ENCODE measurements around the gene SPATA9.
"Not testable (repeated sequence)": the region's sequence is repeated elsewhere in the genome, so short reads cannot be mapped to it uniquely, and the experiment has no call there.

Gene SPATA9

DNA sequence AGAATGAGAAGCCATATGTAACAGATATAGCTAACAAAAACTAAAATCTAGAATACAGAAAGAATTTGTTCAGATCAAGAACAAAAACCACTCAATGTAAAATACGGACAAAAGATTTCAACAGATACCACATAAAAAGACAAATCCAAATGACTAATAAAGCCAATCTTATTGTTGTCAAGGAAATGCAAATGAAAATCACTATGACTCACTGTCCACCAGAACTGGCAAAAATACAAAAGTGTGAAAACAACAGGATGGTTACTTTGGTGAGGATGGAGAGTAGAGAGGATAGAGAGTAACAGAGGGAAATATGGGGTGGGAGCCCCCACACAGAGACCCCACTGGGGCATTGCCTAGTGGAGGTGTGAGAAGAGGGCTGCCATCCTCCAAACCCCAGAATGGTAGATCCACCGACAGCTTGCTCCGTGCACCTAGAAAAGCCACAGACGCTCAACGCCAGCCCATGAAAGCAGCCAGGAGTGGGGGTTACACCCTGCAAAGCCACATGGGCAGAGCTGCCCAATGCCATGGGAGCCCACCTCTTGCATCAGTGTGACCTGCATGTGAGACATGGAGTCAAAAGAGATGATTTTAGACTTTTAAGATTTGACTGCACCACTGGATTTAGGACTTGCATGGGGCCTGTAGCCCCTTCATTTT is 33.1 kb upstream of the SPATA9 start:
- DNase-seq = no peak

DNA sequence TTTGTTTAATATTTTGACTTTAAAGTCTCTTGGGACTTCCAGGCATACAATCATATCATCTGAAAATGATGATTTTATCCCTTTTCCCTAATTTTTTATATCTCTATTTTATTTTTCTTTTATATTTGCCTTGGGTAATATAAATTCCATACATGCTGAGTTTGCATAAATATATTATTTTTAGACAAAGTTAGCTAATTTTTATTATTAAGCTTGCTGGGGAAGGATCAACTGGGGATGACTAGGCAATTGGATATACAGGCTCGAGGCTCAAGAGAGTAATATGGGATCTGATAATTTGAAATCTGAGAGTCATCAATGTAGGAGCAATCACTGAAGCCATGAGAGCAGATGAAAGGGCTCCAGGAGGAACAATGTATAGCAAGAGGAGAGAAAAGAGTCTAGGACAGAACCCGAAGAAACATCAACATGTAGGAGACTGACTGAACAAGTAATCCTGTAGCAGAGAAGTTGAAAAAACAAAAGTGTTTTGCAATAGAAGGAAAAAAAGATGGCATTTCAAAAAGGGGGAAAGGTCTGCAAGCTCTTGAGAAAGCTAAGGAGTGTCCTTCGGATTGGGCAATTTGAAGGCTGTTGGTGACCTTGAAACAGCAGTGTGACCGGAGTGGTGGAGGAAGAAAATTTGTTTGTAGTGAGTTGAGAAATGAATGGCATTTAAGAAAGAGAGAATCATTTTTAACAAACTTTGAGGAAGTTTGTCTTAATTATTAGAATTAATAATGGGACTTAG is 31.3 kb upstream of the SPATA9 start:
- DNase-seq = no peak

DNA sequence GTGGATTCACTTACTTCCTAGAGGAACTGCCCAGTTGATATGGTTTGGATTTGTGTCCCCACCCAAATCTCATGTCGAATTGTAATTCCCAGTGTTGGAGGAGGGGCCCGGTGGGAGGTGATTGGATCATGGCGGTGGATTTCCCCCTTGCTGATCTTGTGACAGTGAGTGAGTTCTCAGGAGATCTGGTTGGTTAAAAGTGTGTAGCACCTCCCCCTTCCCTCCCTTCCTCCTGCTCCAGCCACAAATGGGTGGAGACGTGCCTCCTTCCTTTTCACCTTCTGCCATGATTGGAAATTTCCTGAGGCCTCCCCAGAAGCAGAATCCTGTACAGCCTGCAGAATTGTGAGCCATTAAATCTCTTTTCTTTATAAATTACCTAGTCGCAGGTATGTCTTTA is 30.5 kb upstream of the SPATA9 start:
- not testable (repeated sequence) for DNase-seq

DNA sequence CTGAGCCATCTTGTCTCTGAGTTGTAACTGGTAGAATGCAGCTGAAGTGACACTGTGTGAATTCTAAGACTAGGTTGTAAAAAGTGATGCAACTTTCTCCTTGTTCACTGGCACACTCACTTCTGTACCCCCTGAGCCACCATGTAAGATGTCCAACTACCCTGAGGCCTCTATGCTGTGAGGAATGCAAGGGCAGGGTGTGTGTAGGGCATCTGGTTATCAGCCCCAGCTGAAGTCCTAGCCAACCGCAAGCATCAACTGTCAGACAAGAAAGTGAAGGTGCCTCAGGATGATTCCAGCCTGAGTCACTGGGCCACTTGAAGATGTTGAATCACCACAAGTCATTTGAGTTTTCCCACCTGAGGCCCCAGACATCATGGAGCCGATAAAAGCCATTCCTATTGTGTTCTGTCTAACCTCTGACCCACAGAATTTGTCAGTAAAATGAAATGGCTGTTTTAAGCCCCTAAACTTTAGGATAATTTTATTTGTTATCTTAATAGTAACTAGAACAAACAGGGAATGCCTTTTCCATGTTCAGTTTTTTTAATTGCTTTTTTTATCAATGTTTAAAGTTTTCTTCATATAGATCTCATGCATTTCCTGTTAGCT is 29.7 kb upstream of the SPATA9 start:
- no peak for DNase-seq

DNA sequence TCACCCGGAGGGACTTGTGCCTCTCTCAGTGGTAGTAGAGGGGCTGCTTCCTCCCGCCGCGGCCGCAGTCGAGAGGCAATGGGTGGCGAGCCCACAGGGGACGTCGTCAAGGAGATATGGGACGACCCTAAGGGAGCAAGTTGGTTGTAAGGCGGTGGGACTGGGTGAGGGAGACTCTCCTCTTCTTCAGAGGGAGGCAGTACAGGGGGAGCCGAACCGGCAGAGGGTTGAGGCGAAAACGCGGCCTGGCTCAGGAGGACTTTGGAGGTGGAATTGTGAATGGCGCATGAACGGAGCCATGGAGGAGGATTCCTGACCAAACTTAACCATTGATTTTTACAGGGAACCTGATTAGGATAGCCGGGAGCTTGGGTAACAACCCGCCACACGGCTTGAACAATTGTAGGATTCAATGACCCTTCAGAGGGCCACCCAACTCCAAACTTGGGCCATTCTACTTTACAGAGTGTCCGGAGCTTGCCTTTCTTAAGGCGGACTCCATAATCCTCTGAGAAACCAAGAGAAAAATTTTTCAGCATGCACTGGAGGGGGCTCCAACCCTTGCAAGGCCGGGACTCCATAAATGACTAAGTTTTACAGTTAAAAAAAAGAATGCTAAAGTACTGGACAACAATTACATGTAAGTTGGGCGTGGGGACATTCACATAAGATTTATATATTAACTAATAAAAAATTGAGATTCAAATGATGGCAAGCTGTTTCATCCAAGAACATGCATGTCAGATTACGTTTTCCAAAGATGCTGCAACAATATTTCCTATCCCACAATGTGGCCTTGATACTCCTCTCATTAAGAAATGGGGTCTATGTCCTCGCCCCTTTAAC is 28.9 kb upstream of the SPATA9 start:
- DNase-seq = no peak

DNA sequence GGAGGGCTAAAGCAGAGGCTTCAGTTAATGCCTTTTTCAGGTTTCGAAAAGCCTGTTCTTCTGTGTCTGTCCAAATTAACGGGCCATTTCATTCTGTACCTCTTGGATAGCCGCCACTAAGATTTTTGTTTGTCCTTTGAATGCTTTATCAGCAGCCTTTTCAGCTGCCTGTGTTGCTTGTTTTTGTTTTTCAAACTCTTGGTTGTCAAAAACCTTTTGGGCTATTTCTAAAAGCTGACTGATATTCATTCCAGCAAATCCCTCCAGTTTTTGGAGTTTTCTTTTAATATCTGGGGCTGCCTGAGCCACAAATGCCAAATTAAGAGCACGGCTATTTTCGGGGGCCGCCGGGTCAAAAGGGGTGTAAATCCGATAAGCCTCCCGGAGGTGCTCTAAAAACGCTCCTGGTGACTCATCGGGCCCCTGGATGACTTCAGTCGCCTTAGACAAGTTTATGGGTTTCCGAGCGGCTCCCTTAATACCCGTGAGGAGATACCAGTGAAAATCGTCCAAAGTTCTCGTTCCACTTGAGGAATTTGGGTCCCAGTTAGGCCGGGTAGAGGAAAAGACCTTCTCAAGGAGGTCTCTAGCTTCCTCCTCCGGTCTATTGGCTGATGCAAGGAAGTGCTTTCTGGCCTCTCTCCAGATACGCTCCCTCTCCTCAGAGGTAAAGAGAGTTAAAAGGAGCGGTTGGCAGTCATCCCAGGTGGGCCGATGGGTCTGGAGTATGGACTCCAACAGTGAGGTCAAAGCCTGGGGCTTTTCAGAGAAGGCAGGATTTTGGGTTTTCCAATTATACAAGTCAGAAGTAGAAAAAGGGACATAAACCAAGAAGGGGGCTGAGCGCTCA is 28.1 kb upstream of the SPATA9 start:
- not testable (repeated sequence) for DNase-seq

DNA sequence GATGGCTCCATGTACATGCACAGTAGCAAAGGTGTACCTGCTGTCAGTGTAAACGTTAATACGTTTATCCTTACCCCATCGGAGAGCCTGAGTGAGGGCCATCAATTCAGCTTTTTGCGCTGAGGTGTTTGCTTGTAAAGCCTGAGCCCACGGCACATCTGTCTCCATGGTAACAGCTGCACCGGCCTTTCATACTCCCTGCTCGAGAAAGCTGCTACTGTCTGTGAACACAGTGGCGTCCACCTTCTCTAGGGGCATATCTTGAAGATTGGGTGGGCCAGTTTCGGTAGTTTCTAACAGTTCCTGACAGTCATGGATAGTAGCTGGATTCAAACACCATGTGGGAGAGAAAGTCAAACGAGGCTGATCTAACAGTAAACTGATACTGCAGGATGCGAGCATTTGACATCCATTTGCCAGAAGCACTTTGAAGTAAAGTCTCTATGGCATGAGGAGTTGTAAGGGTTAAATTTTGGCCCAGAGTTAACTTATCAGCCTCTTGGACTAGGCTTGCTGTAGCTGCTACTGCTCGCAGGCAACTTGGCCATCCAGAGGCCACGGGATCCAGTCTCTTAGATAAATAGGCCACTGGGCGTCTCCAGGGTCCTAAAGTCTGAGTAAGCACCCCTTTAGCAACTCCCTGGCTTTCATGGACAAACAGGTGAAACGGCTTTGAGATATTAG is 27.3 kb upstream of the SPATA9 start:
- no peak for DNase-seq

DNA sequence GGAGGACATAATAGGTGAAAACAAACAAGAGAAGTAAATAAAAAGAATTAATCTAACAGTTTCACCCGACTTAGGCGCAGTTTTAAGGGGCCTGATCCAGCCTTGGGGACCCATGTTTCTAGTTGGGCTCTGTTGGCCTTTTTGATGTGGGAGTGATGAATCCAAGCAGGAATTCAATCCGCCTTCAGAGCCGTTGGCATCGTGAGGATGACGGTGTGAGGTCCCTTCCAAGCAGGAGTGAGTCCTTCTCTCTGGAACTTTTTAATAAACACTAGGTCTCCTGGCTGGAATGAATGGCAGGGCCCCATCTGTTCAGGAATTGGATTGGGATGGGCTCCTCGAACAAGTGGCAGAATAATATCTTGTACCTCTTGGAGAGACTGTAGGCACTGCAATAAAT is 26.1 kb upstream of the SPATA9 start:
- no peak for DNase-seq

DNA sequence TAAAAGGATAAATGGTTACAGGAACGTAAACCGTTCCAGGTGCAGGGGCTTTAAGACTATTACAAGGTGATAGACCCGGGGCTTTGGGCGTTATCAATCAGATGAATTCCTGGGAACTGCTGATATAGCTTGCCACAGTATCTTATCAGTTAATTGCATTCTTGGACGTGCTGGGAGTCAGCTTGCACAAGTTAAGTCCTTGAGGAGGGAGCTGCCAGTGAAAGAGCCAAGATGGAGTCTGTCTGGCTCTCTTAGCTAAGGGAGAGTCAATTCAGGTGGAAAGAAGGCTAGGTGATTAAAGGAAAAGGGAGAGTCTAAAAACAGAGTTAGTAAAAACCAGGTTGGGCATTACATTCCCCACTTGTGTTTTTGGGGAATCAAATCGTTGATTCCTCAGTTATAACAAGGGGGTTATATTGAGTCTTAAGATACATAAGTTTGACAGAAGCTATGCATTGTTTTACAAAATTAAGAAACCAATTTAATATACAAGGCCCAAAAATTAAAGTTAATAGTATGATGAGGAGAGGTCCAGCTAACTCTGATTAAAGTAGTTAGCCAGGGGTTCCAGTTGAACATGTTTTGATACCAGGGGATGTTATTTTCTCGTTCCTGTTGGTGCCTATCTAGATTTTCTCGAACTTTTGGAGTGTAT is 24.9 kb upstream of the SPATA9 start:
- DNase-seq = not testable (repeated sequence)

DNA sequence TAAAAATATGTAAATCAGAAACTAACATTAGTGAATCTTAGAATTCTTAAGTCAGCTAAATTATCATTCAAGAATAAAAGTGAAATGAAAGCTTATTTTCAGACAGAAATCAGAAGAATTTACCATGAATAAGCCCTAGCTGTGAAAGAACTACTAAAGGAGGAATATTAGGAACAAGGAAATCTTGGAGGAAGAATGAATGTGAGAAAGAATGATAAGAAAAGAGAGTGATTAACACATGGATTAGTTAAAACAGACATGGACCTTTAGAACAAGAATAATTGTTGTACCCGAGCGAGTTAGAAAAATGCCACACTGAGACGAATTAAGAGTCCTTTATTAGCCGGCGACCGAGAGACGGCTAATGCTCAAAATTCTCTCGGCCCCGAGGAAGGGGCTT is 24.3 kb upstream of the SPATA9 start:
- no peak for DNase-seq

DNA sequence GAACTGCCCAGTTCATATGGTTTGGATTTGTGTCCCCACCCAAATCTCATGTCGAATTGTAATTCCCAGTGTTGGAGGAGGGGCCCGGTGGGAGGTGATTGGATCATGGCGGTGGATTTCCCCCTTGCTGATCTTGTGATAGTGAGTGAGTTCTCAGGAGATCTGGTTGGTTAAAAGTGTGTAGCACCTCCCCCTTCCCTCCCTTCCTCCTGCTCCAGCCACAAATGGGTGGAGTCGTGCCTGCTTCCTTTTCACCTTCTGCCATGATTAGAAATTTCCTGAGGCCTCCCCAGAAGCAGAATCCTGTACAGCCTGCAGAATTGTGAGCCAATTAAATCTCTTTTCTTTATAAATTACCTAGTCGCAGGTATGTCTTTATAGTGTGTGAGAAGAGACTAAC is 23.4 kb upstream of the SPATA9 start:
- not testable (repeated sequence) for DNase-seq

DNA sequence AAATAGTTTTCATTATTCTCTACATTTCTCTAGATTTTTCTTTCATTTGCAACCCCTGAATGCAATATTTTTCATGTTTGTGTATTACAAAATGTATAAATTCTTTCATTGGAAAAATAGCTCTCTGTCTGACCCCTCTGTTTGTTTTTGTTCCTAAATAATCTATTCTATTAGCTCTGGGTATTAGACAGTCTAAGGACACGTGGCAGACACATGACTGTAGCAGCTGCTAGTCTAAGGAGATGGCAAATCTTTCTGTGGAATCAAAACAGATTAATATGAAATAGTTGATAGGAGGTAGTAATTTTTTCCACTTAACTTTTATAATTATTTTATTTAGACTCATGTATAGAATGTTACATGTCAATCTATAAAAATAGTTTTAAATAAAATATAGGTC is 21.4 kb upstream of the SPATA9 start:
- no peak for DNase-seq

DNA sequence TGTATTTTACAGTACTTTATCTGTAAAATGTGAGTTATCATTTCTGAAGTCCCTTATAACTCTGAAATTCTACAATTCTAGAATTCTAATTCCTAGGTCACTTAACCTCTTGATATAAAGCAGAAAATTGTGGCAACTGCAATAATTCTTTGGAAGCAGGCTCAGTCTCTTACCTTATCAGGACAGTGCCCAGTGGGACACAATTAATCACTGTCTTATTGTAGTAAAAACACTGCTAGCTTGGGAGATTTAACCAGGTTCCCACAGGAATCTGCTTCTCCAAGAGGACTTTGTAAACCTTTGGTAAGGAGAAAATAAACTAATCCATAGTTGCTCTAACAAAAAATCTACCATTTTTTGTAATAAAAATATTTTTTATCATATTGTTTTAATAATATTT is 18.3 kb upstream of the SPATA9 start:
- no peak for DNase-seq

DNA sequence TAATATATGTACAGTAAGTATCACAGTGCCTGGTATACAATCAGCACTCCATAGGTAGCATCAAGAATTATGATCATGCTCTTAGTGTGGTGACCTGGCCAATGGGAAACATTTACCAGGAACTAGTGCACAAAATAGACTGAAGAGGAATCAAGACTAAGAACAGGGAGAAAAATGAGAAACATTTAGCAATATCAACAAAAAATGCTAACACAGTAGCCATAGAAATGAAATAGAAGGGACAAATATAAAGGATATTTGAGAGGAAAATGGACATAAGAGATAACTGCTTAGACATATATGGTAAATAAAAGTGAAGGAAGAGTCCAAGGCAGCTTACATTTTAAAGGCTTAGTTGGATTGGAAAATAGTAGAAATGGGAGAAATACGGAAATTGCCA is 16.5 kb upstream of the SPATA9 start:
- DNase-seq = no peak

DNA sequence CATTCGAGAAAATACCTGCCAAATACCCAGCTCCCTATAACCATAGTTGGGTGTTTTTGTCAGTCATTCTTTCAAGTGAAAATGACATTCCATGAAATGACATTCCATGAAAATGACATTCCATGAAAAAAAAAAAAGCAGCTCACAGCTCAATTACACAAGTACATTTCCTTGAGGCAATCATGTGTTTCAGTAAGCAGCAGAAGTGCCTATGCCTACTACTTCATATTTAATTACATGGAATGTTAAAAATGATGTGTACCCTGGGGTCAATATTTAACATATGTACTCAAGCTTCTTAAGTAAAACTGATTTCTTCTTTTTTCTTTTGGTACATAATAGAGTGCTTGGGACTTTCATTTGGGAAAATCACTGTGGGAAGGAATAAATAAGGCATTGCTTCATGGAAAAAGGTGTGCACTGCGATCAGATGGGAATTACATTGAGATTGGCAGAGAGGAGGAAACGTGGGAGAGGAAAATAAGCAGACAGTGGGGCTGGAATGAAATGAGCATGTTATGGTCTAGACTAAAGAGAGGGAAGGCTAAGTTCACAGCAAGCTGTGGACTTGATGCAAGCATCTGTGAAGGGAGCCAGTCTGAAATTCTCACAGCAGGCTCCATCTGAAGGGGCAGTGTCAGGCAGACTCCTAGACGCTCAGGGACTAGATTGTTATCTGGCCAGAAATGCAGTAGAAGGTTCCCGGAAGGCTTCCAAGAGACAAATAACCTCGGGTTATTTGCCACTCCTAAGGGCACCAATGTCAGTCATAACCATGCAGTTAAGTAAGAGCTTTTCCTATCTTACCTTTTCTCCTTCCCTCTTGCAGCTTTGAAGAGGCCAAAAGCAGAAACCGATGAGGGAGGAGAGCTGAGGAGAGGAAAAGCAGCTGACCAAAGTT is 15.2 kb upstream of the SPATA9 start:
- no peak for DNase-seq

DNA sequence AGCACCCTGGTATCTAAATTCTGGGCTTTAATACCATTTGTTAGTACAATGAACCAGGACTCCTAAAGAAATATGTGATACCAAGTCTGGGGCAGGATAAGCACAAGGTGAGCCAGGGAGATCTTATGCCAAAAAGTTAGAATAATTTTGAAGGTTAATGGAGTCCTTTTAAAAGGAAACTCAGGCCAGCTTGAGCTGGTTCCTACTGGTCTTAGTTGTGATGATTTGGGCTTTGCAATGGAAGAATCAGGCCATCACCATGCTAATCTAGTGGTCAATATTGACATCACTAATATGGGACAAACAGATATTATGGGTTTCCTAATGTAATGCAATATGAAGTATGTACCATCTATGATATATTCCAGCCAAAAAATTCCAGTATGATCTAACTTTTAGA is 7.5 kb upstream of the SPATA9 start:
- DNase-seq = no peak

DNA sequence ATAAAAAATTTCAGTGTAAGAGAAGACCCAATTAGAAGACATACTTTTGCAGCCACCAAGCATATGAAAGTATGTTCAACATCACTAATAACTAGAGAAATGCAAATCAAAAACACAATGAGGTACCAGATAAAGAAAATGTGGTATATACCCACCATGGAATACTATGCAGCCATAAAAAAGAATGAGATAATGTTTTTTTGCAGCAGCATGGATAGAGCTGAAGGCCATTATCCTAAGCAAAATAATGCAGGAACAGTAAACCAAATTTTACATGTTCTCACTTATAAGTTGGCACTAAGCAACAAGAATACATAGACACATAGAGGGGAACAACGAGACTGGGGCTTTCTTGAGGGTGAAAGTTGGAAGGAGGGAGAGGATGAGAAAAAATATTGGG is 6.9 kb upstream of the SPATA9 start:
- no peak for DNase-seq

DNA sequence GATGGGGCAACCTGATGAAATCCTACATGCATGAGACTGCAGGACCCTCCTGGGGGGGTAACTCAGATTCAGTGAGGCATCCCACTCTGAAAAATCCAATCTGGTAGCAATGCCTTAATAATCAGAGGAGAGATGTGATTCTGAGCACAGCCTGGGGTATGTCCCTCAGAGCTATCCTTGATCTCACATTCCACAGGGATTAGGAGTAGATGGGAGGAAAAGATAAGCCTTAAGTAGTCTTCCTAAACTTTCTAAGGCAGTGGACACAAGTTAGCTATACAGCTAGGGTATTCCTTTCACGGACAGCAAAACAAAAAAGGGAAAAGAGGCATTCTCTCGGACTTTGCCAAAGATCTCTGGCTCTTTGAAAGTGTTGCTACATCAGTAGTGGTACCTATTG is 3.9 kb upstream of the SPATA9 start:
- DNase-seq = no peak

DNA sequence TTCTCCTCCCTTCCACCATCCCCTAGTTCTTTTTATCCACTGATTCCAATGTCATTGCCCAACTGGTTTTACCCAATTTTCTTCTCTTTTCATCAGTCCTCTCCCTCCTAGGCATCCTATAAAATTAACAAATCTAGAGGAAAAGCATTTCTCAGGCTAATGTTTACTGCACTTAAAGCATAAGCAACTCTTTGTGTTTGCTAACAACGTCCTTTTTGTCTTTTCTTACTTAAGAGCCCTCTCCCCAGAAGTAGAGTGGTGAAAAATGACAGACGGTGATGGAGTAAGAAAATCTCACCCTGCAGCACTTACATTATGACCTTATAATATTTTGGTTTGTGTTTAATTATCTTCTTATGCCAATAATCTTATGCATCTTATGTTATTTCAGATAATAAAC is 1.6 kb upstream of the SPATA9 start:
- DNase-seq = no peak

DNA sequence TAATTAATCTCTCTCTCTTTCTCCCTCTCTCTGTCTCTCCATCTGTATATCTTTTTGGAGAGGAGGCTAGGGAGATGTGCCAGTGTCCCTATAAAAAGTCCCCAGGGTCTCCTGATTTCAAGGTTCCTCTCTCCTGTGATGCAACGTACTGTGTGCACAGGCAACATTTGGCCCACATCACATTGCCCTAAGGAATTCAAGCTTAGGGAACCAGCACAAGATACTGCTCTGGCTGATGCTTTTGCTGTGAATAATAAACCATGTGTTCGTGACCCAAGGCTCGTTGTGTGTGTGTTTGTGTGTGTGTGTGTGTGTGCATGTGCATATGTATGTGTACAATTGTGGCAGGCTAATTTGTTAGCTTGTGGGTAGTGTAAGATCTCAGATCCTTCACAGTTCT is 9.7 kb downstream of the SPATA9 start:
- DNase-seq = no peak

Data from NCI-H1436 (cell line).